Neural cell (in vitro differentiated cells): ENCODE results near the gene GSE1.

ENCODE experiments used
- POLR2AphosphoS5 ChIP-seq: IDR thresholded peaks from 2 replicates; pipeline ENCODE4 v1.6.1; 2012
- TF ChIP-seq, protein P1 (sequence below): IDR thresholded peaks from 2 replicates; pipeline ENCODE4 v1.6.1; 2012; ENCODE audit warnings: borderline replicate concordance
- TF ChIP-seq, protein P2 (sequence below): fragments of 450-650 bp; IDR thresholded peaks from 2 replicates; pipeline ENCODE4 v1.5.1; 2014; ENCODE audit warnings: antibody characterized with exemption, mild to moderate bottlenecking, moderate library complexity; ENCODE audit not compliant: poor library complexity, severe bottlenecking

GRCh38 chr16:85587762-85588556 lies 25.2 kb upstream of the GSE1 start:
- TF ChIP-seq, protein P1, sequence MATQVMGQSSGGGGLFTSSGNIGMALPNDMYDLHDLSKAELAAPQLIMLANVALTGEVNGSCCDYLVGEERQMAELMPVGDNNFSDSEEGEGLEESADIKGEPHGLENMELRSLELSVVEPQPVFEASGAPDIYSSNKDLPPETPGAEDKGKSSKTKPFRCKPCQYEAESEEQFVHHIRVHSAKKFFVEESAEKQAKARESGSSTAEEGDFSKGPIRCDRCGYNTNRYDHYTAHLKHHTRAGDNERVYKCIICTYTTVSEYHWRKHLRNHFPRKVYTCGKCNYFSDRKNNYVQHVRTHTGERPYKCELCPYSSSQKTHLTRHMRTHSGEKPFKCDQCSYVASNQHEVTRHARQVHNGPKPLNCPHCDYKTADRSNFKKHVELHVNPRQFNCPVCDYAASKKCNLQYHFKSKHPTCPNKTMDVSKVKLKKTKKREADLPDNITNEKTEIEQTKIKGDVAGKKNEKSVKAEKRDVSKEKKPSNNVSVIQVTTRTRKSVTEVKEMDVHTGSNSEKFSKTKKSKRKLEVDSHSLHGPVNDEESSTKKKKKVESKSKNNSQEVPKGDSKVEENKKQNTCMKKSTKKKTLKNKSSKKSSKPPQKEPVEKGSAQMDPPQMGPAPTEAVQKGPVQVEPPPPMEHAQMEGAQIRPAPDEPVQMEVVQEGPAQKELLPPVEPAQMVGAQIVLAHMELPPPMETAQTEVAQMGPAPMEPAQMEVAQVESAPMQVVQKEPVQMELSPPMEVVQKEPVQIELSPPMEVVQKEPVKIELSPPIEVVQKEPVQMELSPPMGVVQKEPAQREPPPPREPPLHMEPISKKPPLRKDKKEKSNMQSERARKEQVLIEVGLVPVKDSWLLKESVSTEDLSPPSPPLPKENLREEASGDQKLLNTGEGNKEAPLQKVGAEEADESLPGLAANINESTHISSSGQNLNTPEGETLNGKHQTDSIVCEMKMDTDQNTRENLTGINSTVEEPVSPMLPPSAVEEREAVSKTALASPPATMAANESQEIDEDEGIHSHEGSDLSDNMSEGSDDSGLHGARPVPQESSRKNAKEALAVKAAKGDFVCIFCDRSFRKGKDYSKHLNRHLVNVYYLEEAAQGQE: no peak
- no peak for TF ChIP-seq POLR2AphosphoS5
- TF ChIP-seq, protein P2, sequence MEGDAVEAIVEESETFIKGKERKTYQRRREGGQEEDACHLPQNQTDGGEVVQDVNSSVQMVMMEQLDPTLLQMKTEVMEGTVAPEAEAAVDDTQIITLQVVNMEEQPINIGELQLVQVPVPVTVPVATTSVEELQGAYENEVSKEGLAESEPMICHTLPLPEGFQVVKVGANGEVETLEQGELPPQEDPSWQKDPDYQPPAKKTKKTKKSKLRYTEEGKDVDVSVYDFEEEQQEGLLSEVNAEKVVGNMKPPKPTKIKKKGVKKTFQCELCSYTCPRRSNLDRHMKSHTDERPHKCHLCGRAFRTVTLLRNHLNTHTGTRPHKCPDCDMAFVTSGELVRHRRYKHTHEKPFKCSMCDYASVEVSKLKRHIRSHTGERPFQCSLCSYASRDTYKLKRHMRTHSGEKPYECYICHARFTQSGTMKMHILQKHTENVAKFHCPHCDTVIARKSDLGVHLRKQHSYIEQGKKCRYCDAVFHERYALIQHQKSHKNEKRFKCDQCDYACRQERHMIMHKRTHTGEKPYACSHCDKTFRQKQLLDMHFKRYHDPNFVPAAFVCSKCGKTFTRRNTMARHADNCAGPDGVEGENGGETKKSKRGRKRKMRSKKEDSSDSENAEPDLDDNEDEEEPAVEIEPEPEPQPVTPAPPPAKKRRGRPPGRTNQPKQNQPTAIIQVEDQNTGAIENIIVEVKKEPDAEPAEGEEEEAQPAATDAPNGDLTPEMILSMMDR: no peak
